ENCODE data around the gene FAM162A.

FAM162A gene

DNA sequence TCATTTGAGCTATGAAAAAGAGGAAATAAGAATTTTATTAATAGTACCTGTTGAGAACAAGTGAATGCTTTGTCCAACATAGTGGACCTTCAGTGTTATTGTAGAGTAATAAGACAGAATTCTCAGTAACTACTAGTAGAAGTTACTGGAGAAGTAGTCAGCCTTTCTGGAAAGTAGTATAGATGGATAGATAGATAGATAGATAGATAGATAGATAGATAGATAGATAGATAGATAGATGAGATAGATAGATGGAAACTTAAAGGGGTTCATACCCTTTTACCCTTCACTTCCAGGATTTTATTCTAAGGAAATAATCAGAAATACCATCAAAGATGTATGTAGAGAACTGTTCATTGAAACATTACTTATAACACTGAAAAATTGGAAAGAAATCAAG is 5.2 kb downstream of the FAM162A start:
- DNase-seq: no peak

DNA sequence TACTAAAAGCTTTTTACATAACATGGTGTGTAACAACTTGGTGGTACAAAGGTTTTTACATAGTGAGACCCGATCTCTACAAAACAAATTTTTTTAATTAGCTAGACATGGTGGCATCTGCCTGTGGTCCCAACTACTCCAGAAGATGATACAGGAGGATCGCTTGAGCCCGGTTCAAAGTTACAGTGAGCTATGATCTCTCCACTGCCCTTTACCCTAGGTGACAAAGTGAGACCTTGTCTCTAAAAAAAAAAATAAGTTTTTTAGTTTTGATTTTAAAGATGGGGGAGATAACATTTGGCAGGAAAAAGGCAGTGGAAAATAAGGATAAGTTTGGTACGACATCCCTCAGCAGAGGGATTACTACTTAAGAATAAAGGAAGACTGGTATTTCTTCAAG is 5.9 kb downstream of the FAM162A start:
- no peak for DNase-seq

DNA sequence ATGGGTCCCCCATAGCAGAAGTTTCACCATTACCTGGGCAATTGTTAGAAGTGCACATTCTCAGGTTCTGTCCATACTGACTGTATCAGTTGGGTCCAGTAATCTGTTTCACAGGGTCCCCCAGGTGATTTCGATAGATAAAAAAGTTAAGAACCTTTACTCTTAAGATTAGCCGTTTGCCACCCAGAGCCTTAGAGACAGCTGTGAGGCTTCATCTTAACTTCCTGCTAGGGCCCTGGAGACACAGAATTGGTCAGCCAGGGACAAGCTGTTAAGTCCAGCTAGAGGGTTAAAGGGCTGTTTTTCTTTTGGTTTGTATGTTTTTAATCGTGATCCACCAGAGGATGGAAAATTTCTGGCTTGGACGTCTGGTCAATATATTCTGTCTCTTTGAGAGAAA is 6.7 kb downstream of the FAM162A start:
- DNase-seq: no peak

DNA sequence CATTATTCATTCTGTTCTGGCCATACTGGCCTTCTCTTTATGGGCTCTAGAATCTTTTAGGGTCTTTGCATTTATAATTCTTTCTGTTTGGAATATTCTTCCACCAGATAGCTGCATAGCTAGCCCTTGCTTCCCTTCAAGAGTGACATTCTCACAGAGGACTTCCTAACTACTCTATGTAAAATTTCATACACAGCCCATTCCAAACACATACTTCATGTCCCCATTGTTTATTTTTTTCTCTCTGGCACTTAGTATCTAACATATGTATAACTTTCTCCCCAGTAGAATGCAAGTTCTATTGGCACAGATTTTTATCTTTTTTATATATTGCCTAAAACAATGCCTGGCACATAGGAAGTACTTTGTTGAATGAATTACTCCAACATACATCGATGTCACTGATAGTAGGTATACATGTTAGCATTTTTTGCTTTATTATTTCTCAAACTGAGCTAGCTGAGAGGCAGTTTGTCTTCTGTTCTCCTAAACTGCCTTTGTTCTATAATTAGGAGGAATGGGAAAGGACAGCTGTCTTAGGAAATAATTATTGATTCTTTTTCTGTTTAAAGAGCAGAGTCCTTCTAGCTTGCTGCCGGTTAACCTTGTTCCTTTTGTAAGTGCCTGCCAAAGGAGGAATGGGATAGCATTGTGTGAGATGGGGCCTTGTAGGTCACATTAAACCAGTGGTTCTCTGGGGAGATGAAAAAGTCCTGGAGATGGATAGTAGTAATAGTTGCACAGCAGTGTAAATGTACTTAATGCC is 7.9 kb downstream of the FAM162A start:
- DNase-seq: no peak

DNA sequence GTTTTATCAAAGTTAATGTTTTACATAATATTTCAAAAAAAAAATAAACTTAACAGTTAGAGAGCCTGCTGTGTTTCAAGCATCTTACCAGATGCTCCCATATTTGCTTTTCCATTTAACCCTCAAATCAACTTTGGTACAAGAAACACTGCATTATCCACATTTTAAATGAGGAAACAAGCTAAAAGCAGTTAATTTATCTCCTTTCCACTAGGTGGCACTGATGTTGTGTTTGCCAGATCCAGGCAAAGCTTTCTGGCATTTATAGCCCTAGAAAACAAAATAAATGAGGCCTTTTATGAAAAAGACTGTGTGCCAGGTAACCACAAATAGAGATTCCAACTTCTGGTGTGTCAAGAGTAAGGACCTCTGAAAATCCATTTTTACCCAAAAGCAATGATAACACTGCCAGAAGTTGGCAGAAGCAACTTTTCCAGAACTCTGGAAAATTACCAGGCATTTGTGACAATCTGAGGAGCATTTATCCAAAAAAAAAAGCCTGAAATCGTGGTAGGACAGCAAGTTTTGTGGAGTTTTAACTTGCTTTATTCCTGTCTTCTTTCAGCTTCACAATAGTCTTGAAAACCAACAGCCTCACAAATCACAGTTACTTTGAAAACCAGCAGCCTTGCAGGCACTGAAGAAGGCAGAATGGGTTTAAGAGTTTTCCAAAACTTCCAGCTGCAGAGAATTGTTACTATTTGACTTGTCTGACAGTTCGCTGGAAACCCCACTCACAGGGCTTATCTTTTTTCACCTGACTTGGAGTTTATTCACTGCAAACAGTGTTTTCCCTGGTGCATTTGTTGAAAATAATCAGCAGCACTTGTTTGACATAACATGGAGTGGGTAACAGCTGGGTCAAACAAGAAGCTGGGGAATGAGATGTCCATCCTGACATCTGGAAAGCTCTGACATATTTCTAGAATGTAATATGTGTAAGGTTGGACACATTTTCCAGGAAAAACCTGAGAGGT is 9.2 kb downstream of the FAM162A start:
- peak; percentile 38 to 55 for DNase-seq

DNA sequence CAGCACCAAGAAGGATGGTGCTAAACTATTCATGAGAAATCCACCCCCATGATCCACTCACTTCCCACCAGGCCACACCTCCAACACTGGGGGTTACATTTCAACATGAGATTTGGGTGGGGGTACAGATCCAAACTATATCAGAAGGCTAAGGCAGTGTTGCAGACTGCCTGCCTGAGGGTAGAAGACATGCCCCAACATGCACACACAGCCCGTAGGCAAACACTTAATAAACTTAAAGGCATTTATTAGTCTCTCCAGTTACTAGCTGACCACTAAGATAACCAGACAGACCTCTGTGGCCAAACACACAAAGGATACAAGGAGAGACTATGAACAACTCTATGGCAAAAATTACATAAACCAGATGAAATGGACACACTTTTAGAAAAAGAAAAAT is 10.2 kb downstream of the FAM162A start:
- no peak for DNase-seq

DNA sequence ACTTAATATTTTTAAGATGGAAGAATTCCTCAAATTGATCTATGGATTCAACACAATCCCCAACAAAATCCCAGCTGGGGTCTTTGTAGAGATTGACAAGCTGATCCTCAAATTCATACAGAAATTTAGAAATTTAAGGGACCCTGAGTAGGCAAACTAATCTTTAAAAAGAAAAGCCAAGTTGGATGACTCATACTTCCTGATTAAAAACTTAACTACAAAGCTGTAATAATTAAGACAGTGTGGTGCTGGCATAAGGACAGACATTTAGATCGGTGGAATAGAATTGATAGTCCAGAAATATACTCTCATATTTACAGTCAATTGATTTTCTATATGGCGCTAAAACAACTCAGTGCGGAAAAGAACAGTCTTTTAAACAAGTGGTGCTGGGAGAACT is 11.6 kb downstream of the FAM162A start:
- DNase-seq: no peak

DNA sequence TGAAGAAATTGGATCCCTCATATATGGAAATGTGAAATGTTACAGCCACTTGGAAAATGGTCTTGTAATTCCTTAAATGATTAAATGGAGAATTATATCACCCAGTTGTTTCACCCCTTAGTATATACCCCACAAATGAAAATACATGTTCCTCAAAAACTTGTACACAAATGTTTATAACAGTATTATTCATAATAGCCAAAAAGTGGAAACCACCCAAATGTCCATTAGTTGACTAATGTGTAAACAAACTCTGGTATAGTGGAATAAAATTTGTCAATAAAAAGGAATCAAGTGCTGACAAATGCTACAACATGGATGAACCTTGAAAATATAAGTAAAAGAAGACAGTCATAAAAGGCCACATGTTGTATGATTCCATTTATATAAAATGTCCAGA is 12.5 kb downstream of the FAM162A start:
- DNase-seq: no peak

DNA sequence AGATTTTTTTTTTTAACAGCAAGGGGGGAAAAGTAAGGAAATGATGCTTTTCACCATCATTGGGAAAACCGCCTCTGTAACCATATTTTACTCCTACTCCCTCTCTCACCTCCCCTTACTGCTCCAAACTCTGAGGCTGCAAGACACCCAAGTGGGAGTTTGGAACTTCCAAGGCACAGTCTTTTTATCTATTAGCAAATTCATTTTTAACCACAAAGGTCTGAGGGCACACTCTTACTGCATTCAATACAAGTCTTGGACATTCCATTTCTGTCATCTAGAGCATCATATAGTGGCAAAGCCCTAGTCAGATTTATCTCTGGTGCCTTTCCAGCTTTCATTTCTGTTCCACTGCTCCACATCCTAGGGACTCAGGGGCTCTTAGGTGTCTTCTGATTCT is 13.2 kb downstream of the FAM162A start:
- no peak for DNase-seq

DNA sequence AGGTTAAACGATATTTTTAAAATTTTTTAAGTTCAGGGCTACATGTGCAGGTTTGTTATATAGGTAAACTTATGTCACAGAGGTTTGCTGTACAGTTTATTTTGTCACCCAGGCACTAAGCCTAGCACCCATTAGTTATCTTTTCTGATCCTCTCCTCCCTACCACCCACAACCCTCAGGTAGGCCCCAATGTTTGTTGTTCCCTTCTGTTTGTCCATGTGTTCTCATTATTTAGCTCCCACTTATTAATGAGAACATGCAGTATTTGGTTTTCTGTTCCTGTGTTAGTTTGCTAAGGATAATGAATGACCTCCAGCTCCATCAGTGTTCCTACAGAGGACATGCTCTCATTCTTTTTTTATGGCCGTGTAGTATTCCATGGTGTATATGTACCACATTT is 14.9 kb downstream of the FAM162A start:
- DNase-seq: no peak

DNA sequence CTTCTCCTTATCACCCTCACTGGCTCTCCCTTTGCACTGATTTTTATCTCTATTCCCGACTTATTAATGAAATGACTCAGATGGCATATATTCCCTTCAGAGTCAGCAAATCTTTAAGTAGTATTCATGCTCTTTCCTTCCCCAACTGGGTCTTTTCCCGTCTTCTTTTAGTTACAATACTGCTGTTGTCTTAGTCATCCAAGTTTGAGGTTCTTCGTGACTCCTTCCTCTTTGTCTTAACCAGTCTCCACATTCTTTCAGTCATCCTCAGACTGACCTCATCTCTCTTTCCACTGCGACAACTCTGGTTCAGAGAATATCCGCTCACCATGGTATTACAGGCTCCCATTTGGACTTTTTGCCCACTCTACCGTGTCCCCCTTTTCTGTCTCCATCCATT is 19.5 kb downstream of the FAM162A start:
- no peak for DNase-seq

DNA sequence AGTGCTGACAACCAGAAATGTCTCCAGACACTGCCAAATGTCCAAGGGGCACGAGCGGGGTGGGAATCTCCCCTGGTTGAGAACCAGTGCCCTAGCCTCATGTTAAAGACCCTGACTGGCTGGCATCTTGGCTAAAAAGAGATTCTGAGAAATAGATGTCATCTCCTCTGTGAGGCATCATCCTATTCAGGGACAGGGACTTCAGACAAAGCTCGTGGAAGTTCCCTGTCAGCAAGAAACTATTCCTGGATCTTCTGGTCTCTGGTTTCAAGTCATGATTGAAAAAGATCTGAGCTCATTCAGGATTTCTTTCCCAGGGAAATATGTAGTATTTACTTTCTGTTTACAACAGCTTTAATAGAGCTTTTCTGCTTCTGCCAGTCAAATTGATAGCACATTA is 21.0 kb downstream of the FAM162A start:
- no peak for DNase-seq

DNA sequence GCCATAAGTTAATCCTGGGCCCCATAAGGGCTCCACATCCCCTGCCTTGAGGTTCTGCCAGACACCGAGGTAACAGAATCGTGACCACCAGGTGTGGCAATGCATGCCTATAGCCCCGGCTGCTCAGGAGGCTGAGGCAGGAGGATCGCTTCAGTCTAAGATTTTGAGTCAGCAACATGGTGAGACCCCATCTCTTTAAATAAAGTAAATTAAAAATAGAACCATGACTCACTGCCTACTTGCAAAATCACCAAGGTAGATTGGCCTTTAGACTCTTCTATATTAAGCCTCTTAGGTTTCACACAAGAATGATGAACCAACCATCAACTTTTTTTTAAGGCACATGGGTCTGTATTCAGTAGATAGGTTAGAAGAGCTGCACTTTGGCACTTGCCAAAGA is 22.2 kb downstream of the FAM162A start:
- no peak for DNase-seq

DNA sequence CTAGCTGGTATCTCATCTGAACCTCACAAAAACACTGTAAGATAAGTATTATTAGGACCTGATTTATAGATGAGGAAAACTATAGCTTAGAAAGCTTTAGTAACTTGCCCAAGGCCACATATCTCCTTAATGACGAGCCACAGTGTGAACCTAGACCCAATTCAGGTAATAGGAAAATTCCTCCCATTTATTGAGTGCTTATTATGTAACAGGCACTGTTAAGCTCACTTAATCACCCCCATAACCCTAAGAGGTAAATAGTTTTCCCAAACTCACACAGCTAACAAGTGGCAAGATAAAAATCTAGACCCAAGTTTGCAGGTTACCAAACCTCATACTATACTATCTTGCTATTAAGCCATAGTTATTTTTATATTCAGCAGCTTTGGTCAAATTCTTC is 24.0 kb downstream of the FAM162A start:
- no peak for DNase-seq

DNA sequence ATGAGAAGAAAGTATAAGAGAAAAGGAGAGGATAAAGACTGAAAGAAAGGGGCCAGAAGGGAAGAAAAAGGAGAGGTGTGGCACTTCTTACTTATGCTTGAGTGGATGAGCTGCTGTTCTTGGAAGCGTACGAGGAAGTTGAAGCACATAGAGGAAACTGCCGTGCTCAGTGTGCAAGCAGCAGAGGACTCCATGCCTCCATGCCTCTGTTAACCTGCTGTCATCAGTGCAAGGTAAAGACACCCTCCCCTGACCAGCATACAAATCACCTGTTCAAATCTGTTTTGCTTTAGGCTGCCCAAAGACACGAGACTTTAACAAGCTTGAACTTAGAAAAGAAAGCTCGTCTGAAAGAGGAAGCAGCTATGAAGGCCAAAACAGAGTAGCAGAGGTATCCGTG is 25.5 kb downstream of the FAM162A start:
- no peak for DNase-seq

DNA sequence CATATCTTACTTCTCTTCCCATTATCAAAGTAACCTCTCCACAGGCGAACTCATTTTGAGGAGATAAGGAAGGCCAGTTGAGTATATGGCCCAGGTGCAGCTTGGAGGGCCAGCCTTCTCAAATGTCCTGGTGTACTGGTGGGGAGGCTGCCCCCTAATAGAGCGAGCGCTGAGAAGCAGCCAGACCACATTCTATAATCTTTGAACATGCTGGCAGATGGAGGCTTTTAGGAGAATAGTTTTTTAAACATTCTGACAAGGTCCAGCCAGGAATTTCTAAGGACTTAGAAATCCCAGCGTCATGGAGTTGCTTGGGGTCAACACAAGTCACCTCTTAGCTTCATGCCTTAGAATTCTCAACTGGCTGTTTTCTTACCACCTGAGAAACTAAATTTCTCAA is 26.1 kb downstream of the FAM162A start:
- DNase-seq: no peak

DNA sequence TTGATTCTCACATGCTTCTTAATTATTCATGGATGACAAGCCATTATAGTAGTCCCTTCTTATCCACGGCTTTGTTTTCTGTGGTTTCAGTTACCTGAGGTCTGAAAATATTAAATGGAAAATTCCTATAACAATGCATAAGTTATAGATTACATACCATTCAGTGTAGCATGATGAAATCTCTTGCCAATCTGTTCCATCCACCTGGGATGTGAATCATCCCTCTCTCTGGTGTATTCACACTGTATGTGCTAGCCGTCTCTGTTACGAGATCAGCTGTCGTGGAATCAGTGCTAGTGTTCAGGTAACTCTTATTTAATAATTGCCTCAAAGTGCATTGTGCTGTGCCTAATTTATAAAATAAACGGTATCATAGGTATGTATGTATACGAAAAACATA is 26.7 kb downstream of the FAM162A start:
- no peak for DNase-seq

DNA sequence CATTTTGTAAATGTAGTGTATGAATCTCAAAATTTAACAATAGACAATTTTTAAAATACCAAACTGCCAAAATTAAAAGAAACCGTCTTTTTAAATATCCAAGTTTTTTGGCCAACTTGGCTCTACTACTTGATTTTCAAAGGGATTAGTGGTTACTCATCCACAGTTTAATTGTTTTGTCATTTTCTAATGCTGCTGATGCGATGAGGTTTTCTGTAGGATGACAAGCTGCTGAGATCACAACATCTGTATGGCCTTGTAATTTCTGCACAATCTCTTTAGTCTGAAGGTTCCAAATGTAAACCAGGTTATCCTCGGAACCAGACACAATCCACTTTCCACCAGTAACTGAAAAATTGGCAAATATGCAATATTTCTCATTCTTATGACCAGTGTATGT is 30.4 kb downstream of the FAM162A start:
- DNase-seq: no peak

DNA sequence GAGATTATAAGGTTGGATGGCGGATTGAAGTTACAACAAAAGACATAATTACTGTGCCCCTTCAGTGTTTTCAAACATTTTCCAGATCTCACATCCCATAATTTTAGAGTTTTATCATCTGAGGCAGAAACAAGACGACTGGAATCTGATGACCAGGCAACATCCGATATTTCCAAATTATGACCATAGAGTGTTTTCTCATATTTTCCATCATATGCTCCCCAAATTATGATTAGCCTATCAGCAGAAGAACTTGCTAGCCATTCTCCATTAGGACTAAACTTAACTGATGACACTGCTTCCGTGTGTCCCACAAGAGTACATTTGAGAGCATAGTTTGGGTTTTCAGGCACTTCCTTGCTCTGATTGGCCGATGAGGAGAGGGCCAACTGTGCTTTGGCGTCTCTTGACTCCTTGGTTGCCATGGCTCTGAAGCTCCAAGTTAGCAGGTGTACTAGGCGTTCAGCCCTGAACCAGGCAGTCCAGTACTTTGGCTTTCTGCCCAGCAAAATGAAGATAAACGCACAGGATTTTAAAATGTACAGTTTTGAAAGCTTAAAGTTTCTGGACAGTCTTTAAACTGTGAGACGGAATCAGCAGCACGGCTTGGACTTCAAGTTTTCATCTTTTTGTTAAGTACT is 31.2 kb downstream of the FAM162A start:
- no peak for DNase-seq

DNA sequence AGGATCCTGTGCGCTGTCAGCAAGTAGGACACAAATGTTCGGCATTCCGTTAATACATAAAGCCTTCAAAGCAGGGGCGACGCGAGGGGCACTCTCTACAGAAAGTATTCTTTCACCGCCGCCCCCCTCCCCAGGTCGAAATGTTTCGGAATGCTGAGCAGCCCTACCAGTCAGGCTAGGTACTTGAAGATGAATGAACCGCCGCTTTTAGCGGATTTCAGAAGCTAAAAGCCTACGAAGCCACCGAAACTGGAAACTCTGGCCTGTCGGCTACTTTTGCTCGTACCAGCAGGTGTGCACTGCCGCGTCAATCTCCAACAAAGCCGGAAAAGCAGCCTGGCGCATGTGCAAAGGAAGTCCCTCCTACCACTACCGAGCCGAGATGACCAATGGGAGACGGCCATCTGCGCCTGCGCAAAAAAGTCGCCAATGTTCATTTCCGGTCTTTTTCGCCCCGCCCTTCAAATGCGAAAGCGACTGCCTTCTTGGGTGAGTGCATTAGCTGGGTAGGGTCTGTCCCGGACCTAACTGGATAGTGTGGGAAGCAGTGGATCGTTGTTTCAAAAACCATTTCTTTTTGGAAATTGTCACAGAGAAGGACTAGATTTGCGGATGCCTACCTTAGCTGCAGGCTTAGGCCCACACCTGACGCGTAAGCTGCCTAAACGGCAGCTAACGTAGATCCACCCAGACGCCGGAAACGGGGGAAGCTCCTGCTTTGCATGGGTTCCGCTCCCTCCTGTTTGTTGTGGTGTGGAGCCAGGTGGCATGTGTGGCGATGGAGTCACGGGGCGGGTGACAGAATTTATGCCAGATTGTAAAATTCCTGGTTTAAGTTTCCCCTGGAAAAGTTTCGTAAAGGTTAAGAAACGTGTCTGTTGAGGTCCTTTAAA is 32.0 kb downstream of the FAM162A start, which contains the start of gene WDR5B:
Gene WDR5B (minus strand): TSS at position 301 of the 893 bp plus-strand sequence. CDS start 534 bp downstream, outside the sequence.
- no peak for DNase-seq

DNA sequence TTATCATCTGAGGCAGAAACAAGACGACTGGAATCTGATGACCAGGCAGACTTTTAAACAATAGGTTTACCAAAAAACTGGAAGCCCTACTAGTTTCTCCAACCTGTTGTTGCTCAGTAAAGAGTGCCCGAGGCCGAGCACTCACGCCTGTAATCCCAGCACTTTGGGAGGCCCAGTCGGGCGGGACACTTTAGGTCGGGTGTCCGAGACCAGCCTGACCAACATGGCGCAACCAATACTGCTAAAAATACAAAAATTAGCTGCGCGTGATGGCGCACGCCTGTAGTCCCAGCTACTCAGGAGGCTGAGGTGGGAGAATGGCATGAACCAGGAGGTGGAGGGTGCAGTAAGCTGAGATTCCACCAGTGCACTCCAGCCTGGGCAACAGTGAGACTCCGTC is 33.0 kb downstream of the FAM162A start:
- no peak for DNase-seq

DNA sequence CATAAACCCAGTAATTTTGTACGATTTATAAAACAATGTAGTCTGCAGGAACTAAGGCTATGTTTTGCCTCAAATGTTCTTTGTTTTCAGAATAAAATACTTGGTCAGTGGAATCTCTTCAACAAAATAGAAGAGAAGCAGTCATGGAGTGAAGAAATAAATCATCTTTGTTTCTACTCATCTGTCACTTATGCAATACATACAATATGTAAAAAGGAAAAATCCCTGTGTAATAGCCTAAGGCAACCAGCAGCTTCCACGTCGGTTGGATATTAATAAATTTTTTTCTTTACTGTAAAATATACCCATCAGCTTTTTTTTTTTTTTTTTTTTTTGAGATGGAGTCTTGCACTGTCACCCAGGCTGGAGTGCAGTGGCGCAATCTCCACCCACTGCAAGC is 37.1 kb downstream of the FAM162A start:
- no peak for DNase-seq

DNA sequence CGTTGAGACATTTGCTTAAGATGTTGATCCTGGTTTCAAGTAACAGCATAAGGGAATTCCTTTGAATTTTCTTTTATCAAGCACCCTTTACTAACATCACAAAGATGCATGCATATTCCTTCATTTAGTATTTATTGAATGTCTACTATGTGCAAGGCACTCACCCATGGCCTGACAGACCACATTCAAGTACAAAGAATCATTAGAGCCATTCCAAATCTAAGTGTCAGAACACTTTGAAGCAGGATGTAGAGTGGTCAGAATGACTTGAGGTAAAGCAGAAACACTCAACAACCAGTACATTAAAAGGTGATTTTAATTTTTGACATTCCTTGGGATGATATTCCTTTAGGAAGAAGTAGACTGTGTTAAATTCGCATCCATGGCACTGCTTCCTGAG is 37.9 kb downstream of the FAM162A start:
- no peak for DNase-seq
